MM.1S (cell line): ENCODE measurements around the gene GPRC5C.

ENCODE experiments used
- EZH2phosphoT487 ChIP-seq: fragments of 300-600 bp; sonication (generic); IDR thresholded peaks from 2 replicates; pipeline ENCODE4 v1.6.1; 2018; ENCODE audit warnings: antibody characterized with exemption, low read length
- TF ChIP-seq, protein P1 (sequence below): fragments of 300-600 bp; sonication (generic); IDR thresholded peaks from 2 replicates; pipeline ENCODE4 v1.5.1; 2016; ENCODE audit warnings: antibody characterized with exemption, low read length, mixed read lengths

DNA sequence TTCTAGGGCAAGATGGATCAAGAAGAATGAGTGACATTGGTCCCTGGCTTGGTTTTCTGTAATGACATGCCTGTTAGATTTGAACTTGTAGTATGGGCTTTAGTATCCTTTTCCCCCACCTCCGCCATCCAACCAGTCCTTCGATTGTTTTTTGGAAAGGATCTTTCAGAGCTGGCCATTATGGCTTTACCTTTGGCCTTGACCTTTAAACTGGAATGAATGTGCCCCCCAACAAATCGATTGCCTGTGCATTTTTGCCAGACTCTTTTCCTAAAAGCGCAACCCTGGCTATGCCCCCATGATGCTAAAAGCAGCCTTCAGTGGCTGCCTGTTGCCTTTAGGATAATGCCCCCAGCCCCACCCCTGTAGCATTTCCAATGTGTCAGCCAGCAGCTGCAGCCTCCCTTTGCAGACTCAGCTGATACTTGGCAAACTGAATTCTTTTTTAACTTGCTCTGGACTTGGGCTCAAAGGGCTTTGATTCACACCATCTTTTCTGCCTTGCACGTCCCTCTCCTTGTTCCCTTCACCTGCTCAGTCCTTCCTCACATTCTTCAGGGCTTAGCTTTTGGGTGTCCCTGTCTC is 4.0 kb downstream of the GPRC5C start:
- TF ChIP-seq EZH2phosphoT487 = no peak
- TF ChIP-seq, protein P1, sequence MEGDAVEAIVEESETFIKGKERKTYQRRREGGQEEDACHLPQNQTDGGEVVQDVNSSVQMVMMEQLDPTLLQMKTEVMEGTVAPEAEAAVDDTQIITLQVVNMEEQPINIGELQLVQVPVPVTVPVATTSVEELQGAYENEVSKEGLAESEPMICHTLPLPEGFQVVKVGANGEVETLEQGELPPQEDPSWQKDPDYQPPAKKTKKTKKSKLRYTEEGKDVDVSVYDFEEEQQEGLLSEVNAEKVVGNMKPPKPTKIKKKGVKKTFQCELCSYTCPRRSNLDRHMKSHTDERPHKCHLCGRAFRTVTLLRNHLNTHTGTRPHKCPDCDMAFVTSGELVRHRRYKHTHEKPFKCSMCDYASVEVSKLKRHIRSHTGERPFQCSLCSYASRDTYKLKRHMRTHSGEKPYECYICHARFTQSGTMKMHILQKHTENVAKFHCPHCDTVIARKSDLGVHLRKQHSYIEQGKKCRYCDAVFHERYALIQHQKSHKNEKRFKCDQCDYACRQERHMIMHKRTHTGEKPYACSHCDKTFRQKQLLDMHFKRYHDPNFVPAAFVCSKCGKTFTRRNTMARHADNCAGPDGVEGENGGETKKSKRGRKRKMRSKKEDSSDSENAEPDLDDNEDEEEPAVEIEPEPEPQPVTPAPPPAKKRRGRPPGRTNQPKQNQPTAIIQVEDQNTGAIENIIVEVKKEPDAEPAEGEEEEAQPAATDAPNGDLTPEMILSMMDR = no peak
